ENCODE data around the gene SLC9A6.

- no peak for TF ChIP-seq CTCF (conservative IDR thresholded peaks at IDR 0.05 in 1 of 2, IDR thresholded peaks at IDR 0.05 in 1 of 2; ENCODE audit: low read depth in 1 of 2, low read length in 2 of 2)
- no peak for TF ChIP-seq EZH2 (IDR thresholded peaks at IDR 0.05; ENCODE audit: low read length, missing control alignments)
Measured at GRCh38 chrX:136030303-136031191, 45.3 kb downstream of the SLC9A6 start.

Data from fibroblast of lung (primary cell).